GM12875 (cell line): Measurements from ENCODE around the gene GPALPP1.
"Not testable (repeated sequence)": the region's sequence is repeated elsewhere in the genome, so short reads cannot be mapped to it uniquely, and the experiment has no call there.

Experiments
- H3K4me3 ChIP-seq: one replicate; pipeline ENCODE4 v1.5.1; 2011; ENCODE audit warnings: low read depth, low read length, control low read depth
- CTCF ChIP-seq: IDR thresholded peaks from 2 replicates; pipeline ENCODE4 v1.5.1; 2011; ENCODE audit warnings: low read depth, mild to moderate bottlenecking, control low read depth, inconsistent platforms, low read length, moderate library complexity, borderline replicate concordance; ENCODE audit not compliant: insufficient read depth

The GPALPP1 gene

DNA sequence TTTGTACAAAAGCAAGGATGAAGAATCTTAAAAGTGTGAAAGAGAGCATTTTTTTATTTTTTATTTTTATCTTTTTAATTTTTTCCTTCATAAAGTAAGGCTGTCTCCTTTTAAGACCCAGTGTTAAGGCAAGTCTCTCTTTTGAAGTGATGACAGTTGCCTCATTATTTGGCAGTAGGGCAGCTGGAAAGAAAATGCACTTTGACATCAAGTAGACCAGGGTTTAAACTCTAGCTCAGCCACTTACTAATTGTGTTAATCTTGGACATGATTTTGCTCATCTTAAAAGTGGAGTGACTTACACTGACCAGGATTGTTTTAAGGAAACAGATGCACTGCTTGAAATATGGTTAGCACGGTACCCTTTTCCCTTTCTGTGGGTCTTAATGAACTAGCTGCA, 18.5 kb downstream of the GPALPP1 start:
- no peak overlapping the region for H3K4me3 ChIP-seq
- TF ChIP-seq CTCF = no peak

- H3K4me3 ChIP-seq = no peak overlapping the region
- no peak for TF ChIP-seq CTCF
These were observed 21.9 kb downstream of the GPALPP1 start for GRCh38 chr13:45011198-45011597.

DNA sequence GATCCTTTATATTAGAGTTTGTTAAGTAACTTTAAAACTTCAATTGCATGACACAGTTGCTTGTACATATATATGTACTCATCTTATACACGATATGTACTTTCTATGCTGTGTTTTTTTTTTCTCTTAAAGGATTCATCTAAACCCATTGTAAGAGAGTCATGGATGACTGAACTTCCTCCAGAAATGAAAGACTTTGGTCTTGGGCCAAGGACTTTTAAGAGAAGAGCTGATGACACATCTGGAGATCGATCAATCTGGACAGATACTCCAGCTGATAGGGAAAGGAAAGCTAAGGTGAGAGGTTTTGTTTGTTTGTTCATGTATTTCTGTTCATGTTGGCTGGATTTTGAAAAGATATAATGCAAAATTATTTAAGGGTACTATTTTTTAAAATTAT, 26.0 kb downstream of the GPALPP1 start:
- TF ChIP-seq CTCF = no peak
- H3K4me3 ChIP-seq = no peak overlapping the region

DNA sequence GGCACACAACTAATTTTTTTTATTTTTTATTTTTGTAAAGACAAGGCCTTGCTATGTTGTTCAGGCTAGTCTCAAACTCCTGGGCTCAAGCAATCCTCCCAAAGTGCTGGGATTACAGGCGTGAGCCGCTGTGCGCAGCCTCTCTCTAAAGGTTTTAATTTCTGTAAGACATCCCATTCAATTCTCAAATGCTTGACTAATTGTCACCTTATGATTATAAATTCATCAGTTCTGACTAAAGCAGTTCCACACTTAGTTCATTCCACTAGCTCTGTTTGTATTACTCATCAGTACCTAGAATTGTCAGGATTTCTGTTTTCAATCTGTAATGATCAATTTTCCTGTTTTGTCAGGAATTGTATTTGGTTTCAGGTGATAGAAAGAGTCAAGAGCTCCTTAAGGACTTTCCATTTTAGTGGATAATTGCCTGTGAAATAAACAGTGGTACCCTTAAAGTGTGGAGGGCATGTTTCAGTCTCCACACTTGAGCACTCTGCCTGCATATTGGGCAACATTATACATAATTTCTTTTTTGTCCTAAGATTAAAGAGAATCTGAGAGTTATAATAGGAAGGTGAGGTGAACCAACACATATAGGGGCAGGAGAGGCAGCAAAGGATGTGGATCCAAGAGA, 27.6 kb downstream of the GPALPP1 start:
- H3K4me3 ChIP-seq = no peak overlapping the region
- TF ChIP-seq CTCF = no peak

GRCh38 chr13:45019981-45020380, 30.6 kb downstream of the GPALPP1 start:
- not testable (repeated sequence) for H3K4me3 ChIP-seq

GRCh38 chr13:45021250-45021649, 31.9 kb downstream of the GPALPP1 start:
- no peak overlapping the region for H3K4me3 ChIP-seq
- TF ChIP-seq CTCF = no peak

DNA sequence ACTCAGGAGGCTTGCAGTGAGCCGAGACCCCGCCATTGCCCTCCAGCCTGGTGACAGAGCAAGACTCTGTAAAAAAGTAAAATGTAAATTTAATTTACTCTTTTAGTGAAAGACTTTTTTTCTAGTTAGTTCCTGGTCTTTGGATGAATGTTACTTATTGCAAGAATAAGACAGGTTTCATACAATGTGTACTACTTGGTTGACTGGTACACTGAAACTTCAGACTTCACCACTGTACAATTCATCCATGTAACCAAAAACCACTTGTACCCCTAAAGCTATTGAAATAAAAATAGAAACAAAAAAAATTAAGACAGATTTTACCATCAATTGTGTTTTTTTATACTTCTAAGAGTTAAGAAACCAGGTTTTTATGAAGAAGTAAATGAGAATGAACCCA, 35.5 kb downstream of the GPALPP1 start:
- TF ChIP-seq CTCF = no peak
- no peak overlapping the region for H3K4me3 ChIP-seq

DNA sequence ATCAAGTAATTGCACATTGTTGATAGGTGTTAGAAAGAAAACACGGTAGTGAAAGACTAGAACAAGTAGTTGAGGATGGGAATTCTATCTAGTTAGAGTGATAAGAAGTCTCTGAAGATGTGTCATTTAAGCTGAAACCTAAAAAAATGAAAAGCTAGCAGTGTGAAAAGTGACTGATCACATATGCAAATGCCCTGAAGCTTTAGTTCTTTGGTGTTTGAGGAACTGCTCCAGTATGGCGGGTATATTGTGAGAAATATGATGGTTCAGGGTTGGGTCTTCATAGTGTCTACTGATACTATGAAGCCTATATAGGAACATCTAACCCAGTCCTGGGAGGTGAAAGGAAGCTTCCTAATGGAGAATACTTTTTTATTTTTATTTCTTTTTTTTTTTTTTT, 45.0 kb downstream of the GPALPP1 start:
- TF ChIP-seq CTCF = no peak
- no peak overlapping the region for H3K4me3 ChIP-seq
